Suprapubic skin (tissue), 4 donors: Measurements from ENCODE around the gene SIGLEC14. TPM values are rescaled to one million over a fixed set of nuclear protein-coding genes. Genes with fewer than 3 reads are reported as not detected.
"Not testable (repeated sequence)": the region's sequence is repeated elsewhere in the genome, so short reads cannot be mapped to it uniquely, and the experiment has no call there.

Experiments used
- DNase-seq, 2 donors: peaks; one replicate each; pipeline ENCODE4 v3.0.0-alpha.2; 2019; ENCODE audit warnings: low spot score in 2 of 2
- H3K27ac ChIP-seq: fragments of 200-600 bp; sonication (generic); one replicate; pipeline ENCODE4 v1.5.1; 2019
- H3K27me3 ChIP-seq: fragments of 200-600 bp; sonication (generic); one replicate; pipeline ENCODE4 v1.5.1; 2019
- H3K36me3 ChIP-seq: fragments of 200-600 bp; sonication (generic); one replicate; pipeline ENCODE4 v1.5.1; 2019
- H3K4me1 ChIP-seq: fragments of 200-600 bp; sonication (generic); one replicate; pipeline ENCODE4 v1.5.1; 2019
- H3K4me3 ChIP-seq: fragments of 200-600 bp; sonication (generic); one replicate; pipeline ENCODE4 v1.5.1; 2019; ENCODE audit warnings: mild to moderate bottlenecking
- H3K9me3 ChIP-seq: fragments of 200-600 bp; sonication (generic); one replicate; pipeline ENCODE4 v1.5.1; 2019
- CTCF ChIP-seq, 2 donors: fragments of 200-600 bp in 1 of 2; fragments of 450-650 bp in 1 of 2; sonication (generic) in 1 of 2; IDR thresholded peaks; one replicate each; pipeline ENCODE4 v1.5.1; 2016 to 2019; ENCODE audit warnings: antibody characterized with exemption in 2 of 2, mild to moderate bottlenecking in 1 of 2, moderate library complexity in 1 of 2
- EP300 ChIP-seq: sonication (generic); formaldehyde crosslinking; IDR thresholded peaks from one replicate; pipeline ENCODE4 v1.6.1; 2017; ENCODE audit warnings: antibody characterized with exemption
- POLR2A ChIP-seq, 2 donors: fragments of 450-650 bp; IDR thresholded peaks; one replicate each; pipeline ENCODE4 v1.6.1; 2017; ENCODE audit warnings: antibody characterized with exemption in 2 of 2, mild to moderate bottlenecking in 2 of 2, moderate library complexity in 2 of 2
- POLR2AphosphoS5 ChIP-seq, 3 donors: sonication (generic); formaldehyde crosslinking; IDR thresholded peaks; one replicate each; pipeline ENCODE4 v1.6.1; 2017; ENCODE audit warnings: antibody characterized with exemption in 3 of 3
- WGBS: methylation state at CpG from one replicate; pipeline ENCODE4 v1.1.5; 2018; 5-methylcytosine and 5-hydroxymethylcytosine counted together
- total RNA-seq, 4 donors: library from RNA; depleted of rRNA; stranded (reverse); fragments of >200 nt; gene quantifications; one replicate each; pipeline ENCODE4 v1.1.0, GENCODE V29; 2016

Gene SIGLEC14
- total RNA-seq, 4 donors from 2014 or later: 0.30 to 0.72 (median 0.36) TPM; not detected in 1

GRCh38 chr19:51640386-51640785 is 6.2 kb downstream of the SIGLEC14 start:
- Histone ChIP-seq H3K36me3 (no peaks in the 10 kb centered on the region), H3K27me3 (peaks cover 32% of the 10 kb centered on the region), H3K27ac (no peak overlapping the region), H3K4me3 (no peak overlapping the region), H3K9me3 (no peaks in the 10 kb centered on the region), H3K4me1 (no peaks in the 10 kb centered on the region)
- 97% methylated on average over 3 of the region's 3 CpGs for WGBS
- TF ChIP-seq CTCF (IDR thresholded peaks at IDR 0.05): no peak
- no peak for TF ChIP-seq POLR2A (IDR thresholded peaks at IDR 0.05)
- no peak for TF ChIP-seq EP300
- no peak for TF ChIP-seq POLR2AphosphoS5 (IDR thresholded peaks at IDR 0.05)
- no peak for DNase-seq

GRCh38 chr19:51639916-51640315 is 6.7 kb downstream of the SIGLEC14 start:
- Histone ChIP-seq H3K27me3 (peaks cover 32% of the 10 kb centered on the region), H3K36me3 (no peaks in the 10 kb centered on the region), H3K4me1 (no peaks in the 10 kb centered on the region), H3K9me3 (no peaks in the 10 kb centered on the region), H3K27ac (no peak overlapping the region), H3K4me3 (no peak overlapping the region)
- WGBS: 68% methylated on average over 4 of the region's 4 CpGs
- TF ChIP-seq POLR2A (IDR thresholded peaks at IDR 0.05): no peak
- TF ChIP-seq POLR2AphosphoS5 (IDR thresholded peaks at IDR 0.05): no peak
- no peak for TF ChIP-seq CTCF (IDR thresholded peaks at IDR 0.05)
- TF ChIP-seq EP300: no peak
- no peak for DNase-seq

GRCh38 chr19:51637362-51637978 is 9.2 kb downstream of the SIGLEC14 start:
- Histone ChIP-seq H3K9me3 (no peaks in the 10 kb centered on the region), H3K27me3 (peaks cover 26% of the 10 kb centered on the region), H3K4me3 (no peak overlapping the region), H3K4me1 (no peaks in the 10 kb centered on the region), H3K27ac (no peak overlapping the region), H3K36me3 (no peaks in the 10 kb centered on the region)
- no peak for DNase-seq
- TF ChIP-seq CTCF (IDR thresholded peaks at IDR 0.05): no peak
- WGBS: 15% methylated on average over 4 of the region's 5 CpGs

GRCh38 chr19:51632126-51632525 is 14.5 kb downstream of the SIGLEC14 start:
- no peaks in the 10 kb centered on the region for H3K9me3 ChIP-seq
- no peaks in the 10 kb centered on the region for H3K36me3 ChIP-seq
- no peak overlapping the region for H3K4me3 ChIP-seq
- no peak for DNase-seq
- TF ChIP-seq EP300 (no peak), CTCF (IDR thresholded peaks at IDR 0.05) (no peak), POLR2A (IDR thresholded peaks at IDR 0.05) (no peak), POLR2AphosphoS5 (IDR thresholded peaks at IDR 0.05) (no peak)
- H3K27ac ChIP-seq: no peak overlapping the region
- 58% methylated on average over 5 of the region's 5 CpGs for WGBS
- H3K27me3 ChIP-seq: peaks cover 22% of the 10 kb centered on the region
- H3K4me1 ChIP-seq: no peaks in the 10 kb centered on the region

- not testable (repeated sequence) for H3K4me3 ChIP-seq, H3K9me3 ChIP-seq, H3K4me1 ChIP-seq, H3K36me3 ChIP-seq, H3K27ac ChIP-seq
- WGBS: 66% methylated on average over 3 of the region's 13 CpGs
- peaks cover 19% of the 10 kb centered on the region for H3K27me3 ChIP-seq
- DNase-seq: peak in 1 of 2 donors; percentile 79
These were observed 16.3 kb downstream of the SIGLEC14 start, which contains the start of gene SIGLEC5 for GRCh38 chr19:51630315-51630714. TSS of gene SIGLEC5 (minus strand) at chr19:51630401. CDS start at chr19:51630335, 66 bp downstream.
